Type B pancreatic cell (in vitro differentiated cells): ENCODE measurements around the gene PAGE4. TPM values are rescaled to one million over a fixed set of nuclear protein-coding genes. Genes with fewer than 3 reads are reported as not detected.

ENCODE experiments used
- DNase-seq: peaks from one replicate; pipeline ENCODE4 v3.0.0; 2021; ENCODE audit warnings: mixed read lengths; ENCODE audit not compliant: unreplicated experiment; ENCODE audit errors: extremely low spot score
- H3K27ac Mint-ChIP-seq: 2 replicates; pipeline ENCODE4 v1.8.0; 2021; ENCODE audit warnings: mild to moderate bottlenecking, mixed read lengths
- H3K27me3 Mint-ChIP-seq: 2 replicates; pipeline ENCODE4 v1.8.0; 2021; ENCODE audit warnings: mixed read lengths
- H3K36me3 Mint-ChIP-seq: 2 replicates; pipeline ENCODE4 v1.8.0; 2021; ENCODE audit warnings: mixed read lengths
- H3K4me1 Mint-ChIP-seq: one replicate; pipeline ENCODE4 v1.8.0; 2021; ENCODE audit warnings: mixed read lengths; ENCODE audit not compliant: unreplicated experiment
- H3K4me3 Mint-ChIP-seq: 2 replicates; pipeline ENCODE4 v1.8.0; 2021; ENCODE audit warnings: mild to moderate bottlenecking, mixed read lengths
- H3K9me3 Mint-ChIP-seq: 2 replicates; pipeline ENCODE4 v1.8.0; 2021; ENCODE audit warnings: mixed read lengths
- CTCF ChIP-seq: fragments of 200-600 bp; sonication (generic); conservative IDR thresholded peaks from 2 replicates; pipeline ENCODE4 v1.5.0; 2021; ENCODE audit warnings: antibody characterized with exemption, mild to moderate bottlenecking
- total RNA-seq: library from RNA; stranded (reverse); gene quantifications from 2 replicates; pipeline ENCODE4 v1.2.1, GENCODE V29; 2021; ENCODE audit warnings: low replicate concordance

The PAGE4 gene
- total RNA-seq, 1 donor from 2014 or later = not detected

GRCh38 chrX:49878834-49879655, 49.9 kb downstream of the PAGE4 start, which contains the start of gene USP27X:
Gene USP27X (plus strand): TSS chrX:49879484. CDS start chrX:49880308, 824 bp downstream.
- Mint-ChIP-seq H3K27me3 (no peaks in the 10 kb centered on the region), H3K9me3 (no peaks in the 10 kb centered on the region), H3K4me1 (peaks cover 4% of the 10 kb centered on the region), H3K4me3 (peak within 1 kb of the TSS; percentile 88), H3K27ac (peak within 1 kb of the TSS; percentile 82), H3K36me3 (peaks cover 10% of the 10 kb centered on the region)
- peak; percentile 81 for TF ChIP-seq CTCF
- DNase-seq = peak; percentile 77

- DNase-seq = no peak
- Mint-ChIP-seq H3K27ac (peak overlapping the region; percentile 71), H3K36me3 (peaks cover 14% of the 10 kb centered on the region), H3K9me3 (no peaks in the 10 kb centered on the region), H3K27me3 (no peaks in the 10 kb centered on the region), H3K4me3 (peak overlapping the region; percentile 88), H3K4me1 (peaks cover 10% of the 10 kb centered on the region)
- TF ChIP-seq CTCF = no peak
These were observed 50.7 kb downstream of the PAGE4 start for GRCh38 chrX:49879656-49880277.

GRCh38 chrX:49880668-49881067, 51.6 kb downstream of the PAGE4 start:
- H3K9me3 Mint-ChIP-seq = no peaks in the 10 kb centered on the region
- H3K27ac Mint-ChIP-seq = no peak overlapping the region
- no peaks in the 10 kb centered on the region for H3K27me3 Mint-ChIP-seq
- H3K4me1 Mint-ChIP-seq = peaks cover 10% of the 10 kb centered on the region
- peaks cover 14% of the 10 kb centered on the region for H3K36me3 Mint-ChIP-seq
- peak overlapping the region; percentile 34 for H3K4me3 Mint-ChIP-seq
- no peak for DNase-seq
- TF ChIP-seq CTCF = no peak

Other genes starting within 250 kb of the PAGE4 start
- not detected in 2 replicates for gene GAGE12H, start 249.4 kb upstream of the PAGE4 start, total RNA-seq
- gene GAGE2A, start 239.8 kb upstream of the PAGE4 start, total RNA-seq = not detected in 2 replicates
- gene GAGE1, start 230.3 kb upstream of the PAGE4 start, total RNA-seq = not detected in 2 replicates
- gene PAGE1, start 133.3 kb upstream of the PAGE4 start, total RNA-seq = not detected in 2 replicates
- 6.3 and 7.8 TPM in 2 replicates for gene USP27X, start 50.2 kb downstream of the PAGE4 start, total RNA-seq
- 21.8 and 36.4 TPM in 2 replicates for gene CLCN5, start 93.3 kb downstream of the PAGE4 start, total RNA-seq